ENCODE measurements around the gene RCHY1.

The RCHY1 gene

DNA sequence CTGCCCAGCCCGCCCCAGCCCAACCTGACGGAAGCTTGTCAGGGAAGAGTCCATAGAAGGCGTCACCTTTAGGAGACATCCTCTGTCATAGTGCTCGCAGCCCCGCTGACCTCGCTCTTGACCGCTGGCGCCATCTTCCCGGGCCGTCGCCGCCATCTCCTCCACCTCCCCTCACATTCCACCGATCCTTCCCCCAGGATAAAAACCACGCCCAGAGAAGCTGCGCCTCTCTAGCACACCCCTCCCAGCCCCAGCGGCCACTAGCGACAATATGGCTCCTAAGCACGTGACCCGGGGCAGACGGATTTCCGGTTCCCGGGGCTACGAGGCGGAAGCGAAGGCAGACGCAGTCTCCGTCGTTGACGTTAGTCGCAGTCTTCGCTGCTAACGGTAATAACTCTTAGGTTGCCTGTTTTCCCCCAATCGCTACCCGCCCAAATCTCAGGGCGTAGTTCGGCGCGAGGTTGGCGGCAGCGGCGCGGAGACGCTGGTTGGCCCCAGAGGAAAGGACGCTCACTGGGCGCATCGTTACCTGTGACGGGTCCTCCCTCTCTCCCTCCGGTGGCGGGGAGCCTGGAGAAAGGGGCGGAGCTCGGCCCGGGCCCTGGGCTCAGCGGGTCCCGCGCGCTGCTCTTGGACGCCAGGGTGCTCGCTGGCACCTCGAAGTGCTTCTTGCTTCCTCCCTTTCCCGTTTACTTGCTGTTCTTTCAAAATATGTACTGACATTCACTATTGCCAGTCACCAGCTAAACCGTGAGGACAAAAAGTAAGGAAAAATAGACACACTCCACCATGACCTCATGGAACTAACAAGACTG lies at the start of gene RCHY1, which contains the start of gene THAP6:
TSS of gene RCHY1 (minus strand) at position 273 of the 818 bp plus-strand sequence. CDS start at position 156, 117 bp downstream.
TSS of gene THAP6 (plus strand) at position 343 of the 818 bp plus-strand sequence. CDS start 980 bp downstream, outside the sequence.
- peak within 1 kb of the TSS; percentile 89 to 99 (median 94) for H3K4me3 ChIP-seq (ENCODE audit: low read depth in 1 of 5, low read length in 5 of 5)
- H3K4me1 ChIP-seq (ENCODE audit: control insufficient read depth in 5 of 5, insufficient read depth in 5 of 5, low read length in 5 of 5): peaks cover 4 to 42% (median 35%) of the 10 kb centered on the region in 5 donors
- peak within 1 kb of the TSS; percentile 91 for H3K27ac ChIP-seq (ENCODE audit: low read depth, low read length)
- peaks cover 2 to 22% (median 13%) of the 10 kb centered on the region in 5 donors for H3K36me3 ChIP-seq (ENCODE audit: control insufficient read depth in 5 of 5, insufficient read depth in 5 of 5, low read length in 5 of 5)
- no peaks in the 10 kb centered on the region for H3K27me3 ChIP-seq (ENCODE audit: control insufficient read depth in 5 of 5, insufficient read depth in 4 of 5, low read length in 5 of 5)
- H3K9ac ChIP-seq (ENCODE audit: low read length in 5 of 5): peak within 1 kb of the TSS; percentile 62 to 91 (median 84)
- no peaks in the 10 kb centered on the region for H3K9me3 ChIP-seq (ENCODE audit: control insufficient read depth in 5 of 5, low read length in 5 of 5)

DNA sequence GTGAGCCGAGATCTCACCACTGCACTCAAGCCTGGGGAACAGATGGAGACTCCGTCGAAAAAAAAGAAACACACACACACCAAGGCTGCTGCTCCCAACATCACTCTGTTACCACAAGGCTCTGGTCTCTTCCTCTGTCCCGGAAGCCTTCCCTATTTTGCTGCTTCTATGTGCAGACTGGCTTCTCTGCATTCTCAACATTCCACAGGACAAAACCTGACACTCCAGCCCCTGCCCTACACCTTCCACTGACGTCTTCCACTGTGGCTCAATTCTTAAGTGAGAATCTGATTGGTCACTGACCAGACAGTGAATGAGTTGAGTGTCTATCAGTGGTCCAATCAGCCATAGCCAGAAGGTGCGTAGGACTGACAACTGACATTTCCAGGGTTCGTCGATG lies 47.6 kb upstream of the RCHY1 start:
- Histone ChIP-seq H3K27me3 (ENCODE audit: control insufficient read depth in 5 of 5, insufficient read depth in 4 of 5, low read length in 5 of 5) (no peaks in the 10 kb centered on the region), H3K9ac (ENCODE audit: low read length in 5 of 5) (no peak overlapping the region), H3K9me3 (ENCODE audit: control insufficient read depth in 5 of 5, low read length in 5 of 5) (no peaks in the 10 kb centered on the region), H3K27ac (ENCODE audit: low read depth, low read length) (no peak overlapping the region), H3K4me1 (ENCODE audit: control insufficient read depth in 5 of 5, insufficient read depth in 5 of 5, low read length in 5 of 5) (peaks cover 0 to 2% (median 0%) of the 10 kb centered on the region in 5 donors), H3K36me3 (ENCODE audit: control insufficient read depth in 5 of 5, insufficient read depth in 5 of 5, low read length in 5 of 5) (no peaks in the 10 kb centered on the region), H3K4me3 (ENCODE audit: low read depth in 1 of 5, low read length in 5 of 5) (no peak overlapping the region)

DNA sequence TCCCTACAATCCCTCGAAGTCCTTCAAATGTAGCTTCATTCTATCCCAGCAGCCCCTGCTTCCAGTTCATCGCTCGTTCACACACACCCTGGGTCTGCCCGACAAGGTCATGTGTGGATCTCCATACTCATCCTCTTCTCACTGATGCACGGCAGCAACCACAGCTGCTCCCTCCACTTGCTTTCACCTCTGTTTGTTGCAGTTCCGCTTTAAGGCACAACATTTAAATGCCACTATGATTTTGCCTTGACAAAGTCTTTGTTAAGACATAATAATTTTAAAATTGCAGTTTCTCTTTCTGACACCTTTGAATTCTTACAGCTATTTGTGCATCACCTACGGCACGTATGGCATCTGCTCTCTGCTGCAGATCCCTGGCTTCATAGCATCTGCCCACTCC lies 43.5 kb upstream of the RCHY1 start:
- Histone ChIP-seq H3K27me3 (ENCODE audit: control insufficient read depth in 5 of 5, insufficient read depth in 4 of 5, low read length in 5 of 5) (no peaks in the 10 kb centered on the region), H3K27ac (ENCODE audit: low read depth, low read length) (no peak overlapping the region), H3K9me3 (ENCODE audit: control insufficient read depth in 5 of 5, low read length in 5 of 5) (no peaks in the 10 kb centered on the region), H3K9ac (ENCODE audit: low read length in 5 of 5) (no peak overlapping the region), H3K4me1 (ENCODE audit: control insufficient read depth in 5 of 5, insufficient read depth in 5 of 5, low read length in 5 of 5) (no peaks in the 10 kb centered on the region), H3K4me3 (ENCODE audit: low read depth in 1 of 5, low read length in 5 of 5) (no peak overlapping the region), H3K36me3 (ENCODE audit: control insufficient read depth in 5 of 5, insufficient read depth in 5 of 5, low read length in 5 of 5) (no peaks in the 10 kb centered on the region)

DNA sequence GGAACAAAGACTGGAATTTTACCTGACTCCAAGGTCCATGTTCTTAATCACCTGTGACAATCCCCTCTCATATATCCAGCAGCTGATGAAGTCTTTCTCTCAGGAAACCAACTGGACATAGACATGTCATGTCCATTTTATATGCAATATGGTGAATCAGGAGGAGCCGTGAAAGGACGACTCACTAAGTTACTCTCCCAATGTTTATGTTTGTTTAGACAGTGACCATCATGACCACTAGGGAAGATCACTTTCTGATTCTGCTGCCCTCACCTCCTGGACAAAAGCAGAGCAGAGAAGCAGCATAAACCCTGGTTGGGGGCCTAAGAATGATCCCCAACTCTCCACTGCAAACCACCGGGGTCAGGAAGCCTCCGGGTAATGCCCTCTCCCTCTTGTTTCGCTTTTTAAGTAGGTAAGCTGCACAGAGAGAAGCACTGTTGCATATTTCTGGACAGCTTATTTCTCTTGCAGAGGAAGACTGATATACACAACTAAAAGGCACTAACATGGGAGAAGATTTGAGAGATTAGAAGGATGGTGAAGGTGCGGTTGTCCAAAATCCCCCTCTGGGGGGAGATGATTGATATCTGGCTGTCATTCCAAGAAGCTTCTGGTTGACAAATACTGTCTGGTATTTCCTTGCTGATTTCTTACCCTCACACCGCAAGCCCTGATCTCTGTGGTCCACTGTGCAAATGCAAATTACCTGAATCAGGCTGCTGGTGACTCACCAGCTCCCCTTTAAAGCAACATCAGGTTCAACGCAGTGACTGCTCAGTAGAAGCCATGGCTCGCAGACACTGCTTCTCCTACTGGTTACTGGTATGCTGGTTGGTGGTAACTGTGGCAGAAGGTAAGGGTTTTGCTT lies 41.3 kb upstream of the RCHY1 start, which contains the start of gene ODAPH:
TSS of gene ODAPH (plus strand) at position 773 of the 871 bp plus-strand sequence. CDS start at position 790, 17 bp downstream.
- no peaks in the 10 kb centered on the region for H3K27me3 ChIP-seq (ENCODE audit: control insufficient read depth in 5 of 5, insufficient read depth in 4 of 5, low read length in 5 of 5)
- H3K4me1 ChIP-seq (ENCODE audit: control insufficient read depth in 5 of 5, insufficient read depth in 5 of 5, low read length in 5 of 5): no peaks in the 10 kb centered on the region
- H3K9me3 ChIP-seq (ENCODE audit: control insufficient read depth in 5 of 5, low read length in 5 of 5): no peaks in the 10 kb centered on the region
- H3K27ac ChIP-seq (ENCODE audit: low read depth, low read length): no peak within 1 kb of the TSS
- H3K9ac ChIP-seq (ENCODE audit: low read length in 5 of 5): no peak within 1 kb of the TSS
- H3K36me3 ChIP-seq (ENCODE audit: control insufficient read depth in 5 of 5, insufficient read depth in 5 of 5, low read length in 5 of 5): no peaks in the 10 kb centered on the region
- H3K4me3 ChIP-seq (ENCODE audit: low read depth in 1 of 5, low read length in 5 of 5): no peak within 1 kb of the TSS

DNA sequence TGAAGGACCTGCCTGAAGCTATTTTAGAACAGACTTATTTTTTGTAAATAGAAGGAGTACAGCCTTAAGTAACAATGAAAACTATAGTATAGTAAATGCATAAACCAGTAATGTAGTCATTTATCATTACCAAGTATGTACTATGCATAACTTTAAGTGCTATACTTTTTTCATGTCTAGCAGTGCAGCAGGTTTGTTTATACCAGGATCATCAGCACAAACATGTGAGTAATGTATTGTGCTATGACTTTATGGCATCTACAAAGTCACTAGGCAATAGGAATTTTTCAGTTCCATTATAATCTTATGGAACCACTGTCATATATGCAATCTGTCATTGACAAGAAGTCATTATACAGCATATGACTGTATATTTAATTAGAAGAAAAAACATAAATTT lies 38.2 kb upstream of the RCHY1 start:
- Histone ChIP-seq H3K36me3 (ENCODE audit: control insufficient read depth in 5 of 5, insufficient read depth in 5 of 5, low read length in 5 of 5) (no peaks in the 10 kb centered on the region), H3K27me3 (ENCODE audit: control insufficient read depth in 5 of 5, insufficient read depth in 4 of 5, low read length in 5 of 5) (no peaks in the 10 kb centered on the region), H3K4me3 (ENCODE audit: low read depth in 1 of 5, low read length in 5 of 5) (no peak overlapping the region), H3K9ac (ENCODE audit: low read length in 5 of 5) (no peak overlapping the region), H3K9me3 (ENCODE audit: control insufficient read depth in 5 of 5, low read length in 5 of 5) (no peaks in the 10 kb centered on the region), H3K27ac (ENCODE audit: low read depth, low read length) (no peak overlapping the region), H3K4me1 (ENCODE audit: control insufficient read depth in 5 of 5, insufficient read depth in 5 of 5, low read length in 5 of 5) (peaks cover 0 to 6% (median 5%) of the 10 kb centered on the region in 5 donors)

DNA sequence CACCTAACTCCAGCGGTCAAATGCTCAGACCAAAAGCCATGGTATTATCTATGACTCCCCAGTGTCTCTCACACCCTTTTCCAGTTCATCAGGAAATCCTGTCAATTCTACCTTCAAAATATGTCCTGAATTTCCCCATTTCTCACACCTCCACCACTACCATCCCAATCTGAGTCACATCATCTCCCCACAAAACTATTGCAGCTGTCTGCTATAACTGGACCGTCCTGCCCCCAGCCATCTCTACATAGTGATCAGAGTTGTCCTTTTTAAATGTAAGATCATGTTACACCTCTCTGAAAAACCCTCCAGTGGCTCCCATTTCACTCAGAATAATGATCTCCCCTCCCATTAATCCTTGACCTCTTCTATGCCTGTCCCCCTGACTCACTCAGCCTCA lies 34.8 kb upstream of the RCHY1 start:
- Histone ChIP-seq H3K9ac (ENCODE audit: low read length in 5 of 5) (no peak overlapping the region), H3K27me3 (ENCODE audit: control insufficient read depth in 5 of 5, insufficient read depth in 4 of 5, low read length in 5 of 5) (no peaks in the 10 kb centered on the region), H3K36me3 (ENCODE audit: control insufficient read depth in 5 of 5, insufficient read depth in 5 of 5, low read length in 5 of 5) (peaks cover 0 to 13% (median 11%) of the 10 kb centered on the region in 5 donors), H3K4me3 (ENCODE audit: low read depth in 1 of 5, low read length in 5 of 5) (no peak overlapping the region), H3K4me1 (ENCODE audit: control insufficient read depth in 5 of 5, insufficient read depth in 5 of 5, low read length in 5 of 5) (peaks cover 0 to 6% (median 5%) of the 10 kb centered on the region in 5 donors), H3K9me3 (ENCODE audit: control insufficient read depth in 5 of 5, low read length in 5 of 5) (peaks cover 0 to 3% (median 0%) of the 10 kb centered on the region in 5 donors), H3K27ac (ENCODE audit: low read depth, low read length) (no peak overlapping the region)

DNA sequence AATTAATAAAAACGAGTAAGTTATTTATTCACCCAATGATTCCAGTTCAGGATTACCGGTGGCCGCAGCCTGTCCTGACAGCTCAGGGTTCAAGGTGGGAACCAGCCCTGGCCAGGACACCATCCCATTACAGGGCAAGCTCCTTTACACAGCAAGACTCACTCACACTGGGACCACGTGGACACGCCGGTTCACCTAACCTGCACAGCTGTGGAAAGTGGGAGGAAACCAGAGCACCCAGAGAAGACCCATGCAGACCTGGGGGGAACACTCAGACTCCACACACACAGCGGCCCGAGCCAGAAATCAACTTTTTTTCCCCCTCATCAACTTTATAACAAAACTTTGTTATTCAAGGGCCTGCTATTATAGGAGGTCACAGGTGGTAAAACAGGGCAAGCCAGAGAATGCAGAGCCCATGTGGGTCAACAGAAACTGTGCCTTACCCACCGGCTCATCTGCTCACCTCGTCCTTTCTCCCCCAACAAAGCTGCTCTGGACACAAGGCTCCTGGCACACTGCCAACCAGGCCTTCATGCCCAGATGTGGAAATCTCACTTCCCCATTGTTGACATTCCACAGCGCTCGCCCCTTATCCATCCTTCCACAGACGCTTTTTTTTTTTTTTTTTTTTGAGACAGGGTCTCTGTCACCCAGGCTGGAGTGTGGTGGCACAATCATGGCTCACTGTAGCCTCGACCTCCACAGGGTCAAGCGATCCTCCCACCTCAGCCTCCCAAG lies 33.6 kb upstream of the RCHY1 start:
- peaks cover 4 to 13% (median 11%) of the 10 kb centered on the region in 5 donors for H3K36me3 ChIP-seq (ENCODE audit: control insufficient read depth in 5 of 5, insufficient read depth in 5 of 5, low read length in 5 of 5)

DNA sequence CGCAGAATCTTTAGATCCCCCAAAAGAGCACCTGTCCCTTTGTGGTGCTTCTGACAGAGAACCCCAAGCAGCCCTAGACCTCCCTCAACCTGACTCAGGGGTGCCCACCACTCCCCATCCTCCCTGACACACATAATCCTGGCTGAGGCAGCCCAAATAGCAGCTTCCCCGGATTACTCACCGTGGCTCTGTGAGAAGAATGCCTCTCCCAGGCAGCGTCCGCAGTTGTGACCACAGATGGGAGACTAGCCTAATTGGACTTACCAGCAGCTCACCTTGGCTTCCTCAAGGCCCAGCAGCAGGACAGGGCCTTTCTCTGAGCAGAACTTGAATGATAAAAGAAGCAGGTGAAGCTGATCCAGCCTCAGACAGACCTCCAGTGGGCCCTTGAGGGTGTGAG lies 31.3 kb upstream of the RCHY1 start:
- Histone ChIP-seq H3K27ac (ENCODE audit: low read depth, low read length) (no peak overlapping the region), H3K4me1 (ENCODE audit: control insufficient read depth in 5 of 5, insufficient read depth in 5 of 5, low read length in 5 of 5) (peaks cover 0 to 6% (median 5%) of the 10 kb centered on the region in 5 donors), H3K27me3 (ENCODE audit: control insufficient read depth in 5 of 5, insufficient read depth in 4 of 5, low read length in 5 of 5) (no peaks in the 10 kb centered on the region), H3K4me3 (ENCODE audit: low read depth in 1 of 5, low read length in 5 of 5) (no peak overlapping the region), H3K36me3 (ENCODE audit: control insufficient read depth in 5 of 5, insufficient read depth in 5 of 5, low read length in 5 of 5) (peaks cover 6 to 15% (median 11%) of the 10 kb centered on the region in 5 donors), H3K9ac (ENCODE audit: low read length in 5 of 5) (no peak overlapping the region), H3K9me3 (ENCODE audit: control insufficient read depth in 5 of 5, low read length in 5 of 5) (peaks cover 0 to 3% (median 0%) of the 10 kb centered on the region in 5 donors)

More for the DNA sequence above, 33.6 kb upstream of the RCHY1 start:
- no peak overlapping the region for H3K9ac ChIP-seq (ENCODE audit: low read length in 5 of 5)
- no peak overlapping the region for H3K4me3 ChIP-seq (ENCODE audit: low read depth in 1 of 5, low read length in 5 of 5)
- peaks cover 0 to 3% (median 0%) of the 10 kb centered on the region in 5 donors for H3K9me3 ChIP-seq (ENCODE audit: control insufficient read depth in 5 of 5, low read length in 5 of 5)
- no peaks in the 10 kb centered on the region for H3K27me3 ChIP-seq (ENCODE audit: control insufficient read depth in 5 of 5, insufficient read depth in 4 of 5, low read length in 5 of 5)
- no peak overlapping the region for H3K27ac ChIP-seq (ENCODE audit: low read depth, low read length)
- H3K4me1 ChIP-seq (ENCODE audit: control insufficient read depth in 5 of 5, insufficient read depth in 5 of 5, low read length in 5 of 5): peaks cover 0 to 6% (median 5%) of the 10 kb centered on the region in 5 donors

DNA sequence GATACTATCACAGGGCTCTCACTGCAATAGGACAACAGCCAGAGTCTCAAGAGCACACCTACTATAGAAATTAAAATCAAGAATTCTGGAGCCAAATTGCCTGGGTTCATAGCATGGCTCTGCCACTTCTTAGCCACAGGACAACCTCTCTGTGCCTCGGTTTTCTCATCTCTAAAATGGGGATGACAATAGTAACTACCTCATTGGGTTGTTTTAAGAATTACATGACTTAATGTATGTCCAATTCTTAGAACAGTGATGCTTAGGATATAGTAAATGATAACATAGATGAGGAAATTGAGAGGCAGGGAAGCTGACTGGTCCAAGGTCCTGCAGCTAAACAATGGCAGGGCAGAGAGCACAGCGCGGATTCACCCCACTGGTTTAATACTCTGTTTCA lies 30.7 kb upstream of the RCHY1 start:
- H3K4me3 ChIP-seq (ENCODE audit: low read depth in 1 of 5, low read length in 5 of 5): no peak overlapping the region
- no peaks in the 10 kb centered on the region for H3K27me3 ChIP-seq (ENCODE audit: control insufficient read depth in 5 of 5, insufficient read depth in 4 of 5, low read length in 5 of 5)
- H3K4me1 ChIP-seq (ENCODE audit: control insufficient read depth in 5 of 5, insufficient read depth in 5 of 5, low read length in 5 of 5): peaks cover 0 to 6% (median 5%) of the 10 kb centered on the region in 5 donors
- H3K9ac ChIP-seq (ENCODE audit: low read length in 5 of 5): no peak overlapping the region
- H3K9me3 ChIP-seq (ENCODE audit: control insufficient read depth in 5 of 5, low read length in 5 of 5): peaks cover 0 to 3% (median 0%) of the 10 kb centered on the region in 5 donors
- H3K36me3 ChIP-seq (ENCODE audit: control insufficient read depth in 5 of 5, insufficient read depth in 5 of 5, low read length in 5 of 5): peaks cover 11 to 16% (median 13%) of the 10 kb centered on the region in 5 donors
- H3K27ac ChIP-seq (ENCODE audit: low read depth, low read length): no peak overlapping the region
